ENCODE results near the gene RAB30. TPM values are rescaled to one million over a fixed set of nuclear protein-coding genes. Genes with fewer than 3 reads are reported as not detected.

Gene RAB30
- total RNA-seq, 2 donors from 2014 or later: 8.4 to 15.8 TPM

DNA sequence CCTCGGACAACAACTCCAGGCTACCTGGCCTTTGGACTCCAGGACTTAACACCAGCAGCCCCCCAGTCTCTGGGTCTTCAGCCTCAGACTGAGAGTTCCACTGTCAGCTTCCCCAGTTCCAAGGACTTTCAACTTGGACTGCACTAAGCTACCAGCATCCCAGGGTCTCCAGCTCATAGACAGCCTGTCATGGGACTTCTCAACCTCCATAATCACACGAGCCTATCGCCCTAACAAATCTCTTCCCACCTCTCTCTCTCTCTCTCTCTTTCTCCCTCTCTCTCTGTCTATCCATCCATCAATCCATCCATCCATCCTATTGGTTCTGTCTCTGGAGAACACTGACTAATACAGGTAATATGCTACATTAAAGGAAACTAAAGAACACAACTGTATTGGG lies 10.7 kb downstream of the RAB30 start:
- Histone ChIP-seq H3K27ac (ENCODE audit: low read depth, low read length) (no peak overlapping the region), H3K9me3 (ENCODE audit: control insufficient read depth, low read length) (no peaks in the 10 kb centered on the region), H3K9ac (ENCODE audit: extremely low read depth, low read length, poor library complexity, severe bottlenecking) (no peak overlapping the region), H3K4me1 (ENCODE audit: control insufficient read depth, insufficient read depth, low read length) (no peaks in the 10 kb centered on the region), H3K27me3 (ENCODE audit: control insufficient read depth, insufficient read depth, low read length, poor library complexity, severe bottlenecking) (no peaks in the 10 kb centered on the region), H3K36me3 (ENCODE audit: control insufficient read depth, insufficient read depth, low read length) (no peaks in the 10 kb centered on the region), H3K4me3 (ENCODE audit: low read length) (no peak overlapping the region)
- H3K27me3 Mint-ChIP-seq (ENCODE audit: insufficient read depth): no peaks in the 10 kb centered on the region
- TF ChIP-seq, protein P1, sequence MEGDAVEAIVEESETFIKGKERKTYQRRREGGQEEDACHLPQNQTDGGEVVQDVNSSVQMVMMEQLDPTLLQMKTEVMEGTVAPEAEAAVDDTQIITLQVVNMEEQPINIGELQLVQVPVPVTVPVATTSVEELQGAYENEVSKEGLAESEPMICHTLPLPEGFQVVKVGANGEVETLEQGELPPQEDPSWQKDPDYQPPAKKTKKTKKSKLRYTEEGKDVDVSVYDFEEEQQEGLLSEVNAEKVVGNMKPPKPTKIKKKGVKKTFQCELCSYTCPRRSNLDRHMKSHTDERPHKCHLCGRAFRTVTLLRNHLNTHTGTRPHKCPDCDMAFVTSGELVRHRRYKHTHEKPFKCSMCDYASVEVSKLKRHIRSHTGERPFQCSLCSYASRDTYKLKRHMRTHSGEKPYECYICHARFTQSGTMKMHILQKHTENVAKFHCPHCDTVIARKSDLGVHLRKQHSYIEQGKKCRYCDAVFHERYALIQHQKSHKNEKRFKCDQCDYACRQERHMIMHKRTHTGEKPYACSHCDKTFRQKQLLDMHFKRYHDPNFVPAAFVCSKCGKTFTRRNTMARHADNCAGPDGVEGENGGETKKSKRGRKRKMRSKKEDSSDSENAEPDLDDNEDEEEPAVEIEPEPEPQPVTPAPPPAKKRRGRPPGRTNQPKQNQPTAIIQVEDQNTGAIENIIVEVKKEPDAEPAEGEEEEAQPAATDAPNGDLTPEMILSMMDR (conservative IDR thresholded peaks at IDR 0.05): no peak
- no peak overlapping the region for H3K4me3 Mint-ChIP-seq
- no peak overlapping the region for H3K27ac Mint-ChIP-seq
- H3K9me3 Mint-ChIP-seq: no peaks in the 10 kb centered on the region
- no peak for DNase-seq
- 83 to 90% methylated on average over 2 to 3 of the region's 3 CpGs for WGBS, 2 experiments (ENCODE audit: insufficient coverage in 1 of 2, insufficient read length in 1 of 2)
- H3K36me3 Mint-ChIP-seq (ENCODE audit: low read depth): no peaks in the 10 kb centered on the region
- H3K4me1 Mint-ChIP-seq: peaks cover 14% of the 10 kb centered on the region

- Histone ChIP-seq H3K4me1 (ENCODE audit: control insufficient read depth, insufficient read depth, low read length) (no peaks in the 10 kb centered on the region), H3K4me3 (ENCODE audit: low read length) (no peak overlapping the region), H3K27ac (ENCODE audit: low read depth, low read length) (no peak overlapping the region), H3K9ac (ENCODE audit: extremely low read depth, low read length, poor library complexity, severe bottlenecking) (no peak overlapping the region), H3K36me3 (ENCODE audit: control insufficient read depth, insufficient read depth, low read length) (no peaks in the 10 kb centered on the region), H3K27me3 (ENCODE audit: control insufficient read depth, insufficient read depth, low read length, poor library complexity, severe bottlenecking) (no peaks in the 10 kb centered on the region), H3K9me3 (ENCODE audit: control insufficient read depth, low read length) (no peaks in the 10 kb centered on the region)
- Mint-ChIP-seq H3K4me1 (peaks cover 9% of the 10 kb centered on the region), H3K27me3 (ENCODE audit: insufficient read depth) (no peaks in the 10 kb centered on the region), H3K4me3 (no peak overlapping the region), H3K9me3 (no peaks in the 10 kb centered on the region), H3K36me3 (ENCODE audit: low read depth) (no peaks in the 10 kb centered on the region), H3K27ac (no peak overlapping the region)
- 68 to 86% methylated on average over 2 to 3 of the region's 3 CpGs for WGBS, 2 experiments (ENCODE audit: insufficient coverage in 1 of 2, insufficient read length in 1 of 2)
- DNase-seq: no peak
- TF ChIP-seq, protein P1 (conservative IDR thresholded peaks at IDR 0.05): no peak
Measured at GRCh38 chr11:83057721-83058120, 14.0 kb downstream of the RAB30 start.

GRCh38 chr11:83056611-83057010 lies 15.1 kb downstream of the RAB30 start:
- Mint-ChIP-seq H3K9me3 (no peaks in the 10 kb centered on the region), H3K4me1 (peaks cover 13% of the 10 kb centered on the region), H3K36me3 (ENCODE audit: low read depth) (no peaks in the 10 kb centered on the region), H3K4me3 (no peak overlapping the region), H3K27ac (no peak overlapping the region), H3K27me3 (ENCODE audit: insufficient read depth) (no peaks in the 10 kb centered on the region)
- H3K4me1 ChIP-seq (ENCODE audit: control insufficient read depth, insufficient read depth, low read length): no peaks in the 10 kb centered on the region
- no peak for DNase-seq
- H3K4me3 ChIP-seq (ENCODE audit: low read length): no peak overlapping the region
- WGBS, 2 experiments (ENCODE audit: insufficient coverage in 1 of 2, insufficient read length in 1 of 2): 86 to 96% methylated on average over 1 of the region's 1 CpG
- no peaks in the 10 kb centered on the region for H3K36me3 ChIP-seq (ENCODE audit: control insufficient read depth, insufficient read depth, low read length)
- TF ChIP-seq, protein P1 (conservative IDR thresholded peaks at IDR 0.05): no peak
- no peaks in the 10 kb centered on the region for H3K9me3 ChIP-seq (ENCODE audit: control insufficient read depth, low read length)
- no peak overlapping the region for H3K27ac ChIP-seq (ENCODE audit: low read depth, low read length)
- no peaks in the 10 kb centered on the region for H3K27me3 ChIP-seq (ENCODE audit: control insufficient read depth, insufficient read depth, low read length, poor library complexity, severe bottlenecking)
- no peak overlapping the region for H3K9ac ChIP-seq (ENCODE audit: extremely low read depth, low read length, poor library complexity, severe bottlenecking)
